ENCODE measurements around the gene KBTBD12.

DNA sequence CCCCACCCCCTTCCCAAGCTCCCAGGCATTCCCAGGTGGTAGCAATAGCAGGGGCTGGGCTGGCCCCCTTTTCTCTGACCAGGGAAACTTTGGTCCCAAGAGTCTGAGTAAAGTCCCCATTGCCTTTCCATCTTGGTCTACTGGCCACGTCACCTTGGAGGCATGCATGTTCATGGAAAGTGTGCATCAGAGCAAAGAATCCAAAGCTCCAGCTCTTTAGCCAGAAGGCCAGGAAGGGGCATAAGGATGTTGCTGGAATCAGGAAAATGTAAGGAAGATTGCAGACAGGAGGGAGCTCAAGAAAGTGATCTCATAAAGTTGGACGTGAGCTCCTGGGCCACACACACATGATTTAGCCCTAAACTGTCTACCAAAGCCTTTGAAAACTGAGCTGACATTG lies 63.6 kb downstream of the KBTBD12 start:
- TF ChIP-seq POLR2A (IDR thresholded peaks at IDR 0.05; ENCODE audit: low read depth, low read length) (no peak), JUN (IDR thresholded peaks at IDR 0.05; ENCODE audit: borderline replicate concordance, insufficient read depth, insufficient read length, low read depth) (no peak), POLR2AphosphoS5 (IDR thresholded peaks at IDR 0.05; ENCODE audit: insufficient read depth, low read depth, low read length) (no peak), FOS (IDR thresholded peaks at IDR 0.05; ENCODE audit: borderline replicate concordance, insufficient read depth, low read length) (no peak), EZH2 (IDR thresholded peaks at IDR 0.05; ENCODE audit: borderline replicate concordance, low read depth, low read length, severe bottlenecking) (no peak)
- TF ChIP-seq, protein P1, sequence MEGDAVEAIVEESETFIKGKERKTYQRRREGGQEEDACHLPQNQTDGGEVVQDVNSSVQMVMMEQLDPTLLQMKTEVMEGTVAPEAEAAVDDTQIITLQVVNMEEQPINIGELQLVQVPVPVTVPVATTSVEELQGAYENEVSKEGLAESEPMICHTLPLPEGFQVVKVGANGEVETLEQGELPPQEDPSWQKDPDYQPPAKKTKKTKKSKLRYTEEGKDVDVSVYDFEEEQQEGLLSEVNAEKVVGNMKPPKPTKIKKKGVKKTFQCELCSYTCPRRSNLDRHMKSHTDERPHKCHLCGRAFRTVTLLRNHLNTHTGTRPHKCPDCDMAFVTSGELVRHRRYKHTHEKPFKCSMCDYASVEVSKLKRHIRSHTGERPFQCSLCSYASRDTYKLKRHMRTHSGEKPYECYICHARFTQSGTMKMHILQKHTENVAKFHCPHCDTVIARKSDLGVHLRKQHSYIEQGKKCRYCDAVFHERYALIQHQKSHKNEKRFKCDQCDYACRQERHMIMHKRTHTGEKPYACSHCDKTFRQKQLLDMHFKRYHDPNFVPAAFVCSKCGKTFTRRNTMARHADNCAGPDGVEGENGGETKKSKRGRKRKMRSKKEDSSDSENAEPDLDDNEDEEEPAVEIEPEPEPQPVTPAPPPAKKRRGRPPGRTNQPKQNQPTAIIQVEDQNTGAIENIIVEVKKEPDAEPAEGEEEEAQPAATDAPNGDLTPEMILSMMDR (IDR thresholded peaks at IDR 0.05; ENCODE audit: extremely low read depth in 1 of 2, insufficient read depth in 1 of 2, low read depth in 1 of 2, low read length in 2 of 2), result no peak
- TF ChIP-seq, protein P2, sequence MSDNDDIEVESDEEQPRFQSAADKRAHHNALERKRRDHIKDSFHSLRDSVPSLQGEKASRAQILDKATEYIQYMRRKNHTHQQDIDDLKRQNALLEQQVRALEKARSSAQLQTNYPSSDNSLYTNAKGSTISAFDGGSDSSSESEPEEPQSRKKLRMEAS (IDR thresholded peaks at IDR 0.05; ENCODE audit: insufficient read depth, insufficient read length), result no peak
